GM18907 (cell line): Measurements from ENCODE around the gene KRTAP13-1.

ENCODE experiments used
- ATAC-seq: cut with Tn5 transposase; IDR thresholded peaks from one replicate; pipeline ENCODE4 v1.9.1; 2021; ENCODE audit warnings: mild to moderate bottlenecking, moderate library complexity; ENCODE audit not compliant: unreplicated experiment

Gene KRTAP13-1

GRCh38 chr21:30395731-30396130, at the start of gene KRTAP13-1:
TSS of gene KRTAP13-1 (plus strand) at chr21:30396031. CDS start at chr21:30396087, 56 bp downstream.
- ATAC-seq = no peak

- no peak for ATAC-seq
Measured at GRCh38 chr21:30348506-30348905, 47.3 kb upstream of the KRTAP13-1 start, which contains the start of gene KRTAP23-1. TSS of gene KRTAP23-1 (minus strand) at chr21:30348606. CDS start at chr21:30348606, 0 bp downstream.

DNA sequence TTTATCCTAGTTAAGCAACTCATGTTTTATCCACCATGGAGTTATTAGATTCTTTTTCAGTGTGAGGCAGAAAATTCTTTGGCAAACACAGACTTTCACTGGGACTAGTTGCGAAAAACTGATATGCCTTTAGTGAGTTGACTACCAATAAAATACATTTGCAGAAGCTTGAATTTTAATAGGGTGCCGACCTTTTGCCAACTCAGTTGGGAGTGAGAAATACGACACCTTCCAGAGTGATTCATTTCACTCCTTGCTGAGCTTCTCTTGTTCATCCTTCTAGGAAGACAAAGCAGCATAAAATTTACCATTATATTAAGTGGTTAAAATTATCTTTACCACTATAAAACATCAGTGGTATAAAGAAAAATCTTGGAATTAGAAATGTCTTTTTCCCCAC, 46.3 kb upstream of the KRTAP13-1 start:
- ATAC-seq = no peak

DNA sequence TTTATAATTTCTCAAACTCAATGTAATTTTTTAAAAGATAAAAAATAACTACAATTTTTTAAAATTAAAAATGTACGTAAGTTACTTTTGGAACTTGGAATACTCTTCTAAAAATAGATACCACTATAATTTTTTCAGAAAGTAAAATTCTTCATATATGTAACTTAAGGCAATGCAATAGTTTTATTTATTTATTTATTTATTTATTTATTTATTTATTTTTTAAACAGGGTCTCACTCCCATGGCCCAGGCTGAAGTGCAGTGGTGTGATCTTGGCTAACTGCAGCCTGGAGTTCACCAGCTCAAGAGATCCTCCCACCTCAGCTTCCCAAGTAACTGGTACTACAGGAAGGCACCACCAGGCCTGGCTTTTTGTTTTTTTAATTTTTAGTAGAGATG, 44.3 kb upstream of the KRTAP13-1 start:
- no peak for ATAC-seq

DNA sequence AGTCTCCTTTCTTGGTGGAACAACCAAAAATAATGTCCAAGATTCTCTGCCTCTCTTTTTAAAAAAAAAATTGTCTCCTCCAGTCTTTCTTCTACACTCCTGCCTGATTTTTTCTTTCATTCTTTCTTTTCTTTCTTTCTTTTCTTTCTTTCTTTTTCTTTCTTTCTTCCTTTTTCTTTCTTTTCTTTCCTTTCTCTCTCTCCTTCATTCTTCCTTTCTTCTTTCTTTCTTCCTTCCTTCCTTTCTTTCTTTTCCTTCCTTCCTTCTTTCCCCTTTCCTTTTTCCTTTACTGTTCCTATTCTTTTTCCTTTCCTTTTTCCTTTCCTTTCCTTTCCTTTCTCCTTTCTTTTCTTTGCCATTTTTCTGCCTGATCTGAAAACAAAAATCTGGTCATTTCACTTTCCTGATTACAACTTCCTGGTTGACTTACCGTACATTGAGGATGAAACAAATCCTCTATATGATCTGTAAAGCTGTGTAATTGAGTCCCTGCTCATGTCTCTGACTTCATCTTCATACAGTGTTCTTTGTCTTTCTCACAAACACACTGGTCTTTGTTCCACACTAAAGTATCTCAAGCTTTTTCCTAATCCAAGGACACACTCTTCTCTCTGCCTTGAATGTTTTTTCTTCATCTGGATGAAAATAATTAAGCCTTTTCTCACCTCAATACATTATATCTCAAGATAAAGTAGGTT, 41.4 kb upstream of the KRTAP13-1 start:
- no peak for ATAC-seq

- no peak for ATAC-seq
Measured at GRCh38 chr21:30355906-30356305, 39.9 kb upstream of the KRTAP13-1 start.

- no peak for ATAC-seq
Measured at GRCh38 chr21:30372139-30372770, 23.6 kb upstream of the KRTAP13-1 start, which contains the start of gene KRTAP13-2. TSS of gene KRTAP13-2 (minus strand) at chr21:30372271. CDS start at chr21:30372213, 58 bp downstream.

DNA sequence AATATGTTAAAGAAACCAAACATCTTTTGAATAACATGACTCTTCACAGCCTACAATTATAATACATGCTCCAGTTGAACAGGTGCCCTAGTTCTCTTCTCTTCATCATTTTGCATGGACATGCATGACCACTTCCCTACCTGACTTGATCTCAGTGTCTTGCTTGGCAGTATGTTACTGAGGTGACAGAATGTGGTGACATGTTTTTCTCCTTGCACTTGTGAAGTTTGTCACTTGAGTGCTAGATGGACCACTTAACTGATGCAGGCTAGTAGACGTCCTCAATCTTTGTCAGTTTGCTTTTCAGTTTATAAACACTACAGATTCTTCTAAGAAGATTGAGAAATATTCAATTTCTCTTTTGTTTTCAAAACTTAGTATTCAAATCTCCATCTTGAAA, 13.6 kb upstream of the KRTAP13-1 start:
- no peak for ATAC-seq

DNA sequence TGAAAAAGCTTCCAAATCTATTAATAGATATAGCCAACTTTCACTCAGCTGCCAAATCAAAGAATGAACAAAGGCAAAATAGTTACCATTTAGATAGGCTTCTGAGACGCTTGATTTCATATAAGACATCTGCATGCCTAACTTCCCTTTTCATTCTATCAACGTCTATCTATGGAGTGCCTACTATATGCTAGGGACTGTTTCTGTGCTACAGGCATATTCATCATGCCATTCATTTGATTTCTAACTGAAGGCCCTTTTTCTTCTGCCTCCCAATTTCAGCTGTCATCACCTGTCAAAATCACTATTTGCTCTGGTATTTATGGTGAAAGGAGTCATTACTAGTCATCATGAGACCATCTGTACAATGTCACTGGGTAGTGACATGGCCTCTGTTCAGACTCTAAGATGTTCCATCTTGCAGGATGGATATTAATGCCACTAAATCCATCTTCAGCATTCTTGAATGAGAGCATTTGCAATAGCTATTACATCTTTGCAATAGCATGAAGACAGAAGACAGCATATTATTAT, 4.3 kb upstream of the KRTAP13-1 start:
- no peak for ATAC-seq

DNA sequence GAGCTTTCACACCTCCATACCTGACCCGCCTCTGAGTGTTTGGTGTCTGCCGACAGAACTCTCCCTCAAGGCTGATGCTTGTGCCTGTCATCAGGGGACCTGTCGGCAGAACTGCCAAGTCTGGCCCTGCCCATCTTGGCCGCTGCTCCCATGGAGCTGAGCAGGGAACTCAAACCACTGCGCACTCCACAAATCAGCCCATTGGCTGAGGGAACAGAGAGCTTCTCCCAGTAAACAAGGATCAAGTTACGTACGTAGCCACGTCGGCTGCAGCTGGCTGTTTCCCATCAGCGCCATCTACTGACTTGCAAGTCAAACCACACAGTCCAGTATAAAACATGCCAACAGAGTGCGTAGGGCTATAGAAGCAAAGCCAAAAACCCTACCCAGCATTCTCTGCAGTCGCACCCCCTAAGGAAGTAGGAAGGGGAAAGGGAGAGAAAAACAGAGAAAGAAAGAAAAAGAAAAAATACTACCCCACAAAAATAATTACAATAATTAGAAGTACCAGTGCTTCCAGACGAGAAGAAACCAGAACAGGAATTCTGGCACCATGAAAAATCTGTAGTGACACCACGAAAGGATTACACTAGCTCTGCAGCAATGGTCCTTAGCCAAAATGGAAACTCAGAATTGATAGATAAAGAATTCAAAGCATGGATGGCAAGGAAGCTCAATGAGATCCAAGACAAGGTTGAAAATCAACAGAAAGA, 13.1 kb downstream of the KRTAP13-1 start:
- no peak for ATAC-seq

GRCh38 chr21:30415993-30416392, 20.2 kb downstream of the KRTAP13-1 start:
- no peak for ATAC-seq

- ATAC-seq = no peak
Measured at GRCh38 chr21:30425826-30426225, 30.0 kb downstream of the KRTAP13-1 start, which contains the start of gene KRTAP13-3. TSS of gene KRTAP13-3 (minus strand) at chr21:30425926. CDS start at chr21:30425912, 14 bp downstream.

DNA sequence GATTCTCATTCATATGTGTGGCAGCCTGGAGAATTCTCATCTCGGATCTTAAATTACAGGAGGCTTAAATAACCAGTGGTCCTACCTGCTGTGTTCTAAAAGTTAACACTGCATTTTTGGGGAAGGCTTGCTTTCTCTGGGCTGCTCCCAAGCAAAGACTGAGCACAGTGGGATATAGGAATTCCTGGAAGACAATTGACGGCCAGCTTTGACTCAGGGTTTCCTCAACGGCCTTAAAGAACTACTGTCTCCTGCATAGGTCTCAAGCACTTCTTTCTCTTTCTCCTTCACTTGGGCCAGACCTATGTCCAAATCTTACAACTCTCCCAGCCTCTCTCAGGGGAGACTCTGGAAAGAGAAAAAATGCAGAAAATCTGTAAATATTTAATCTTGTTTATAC, 30.9 kb downstream of the KRTAP13-1 start:
- ATAC-seq = no peak

DNA sequence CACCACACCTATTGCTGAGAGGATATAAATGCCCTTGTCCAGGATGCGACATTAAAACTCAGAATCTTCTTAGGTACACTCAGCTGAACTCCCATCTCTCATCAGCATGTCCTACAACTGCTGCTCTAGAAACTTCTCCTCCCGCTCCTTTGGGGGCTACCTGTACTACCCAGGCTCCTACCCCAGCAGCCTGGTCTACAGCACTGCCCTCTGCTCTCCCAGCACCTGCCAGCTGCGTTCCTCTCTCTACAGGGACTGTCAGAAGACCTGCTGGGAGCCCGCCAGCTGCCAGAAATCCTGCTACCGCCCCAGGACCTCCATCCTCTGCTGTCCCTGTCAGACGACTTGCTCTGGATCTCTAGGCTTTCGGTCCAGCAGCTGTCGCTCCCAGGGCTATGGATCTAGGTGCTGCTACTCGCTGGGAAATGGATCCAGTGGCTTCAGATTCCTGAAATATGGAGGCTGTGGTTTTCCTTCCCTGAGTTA, 34.4 kb downstream of the KRTAP13-1 start, which contains the start of gene KRTAP13-4:
TSS of gene KRTAP13-4 (plus strand) at position 51 of the 486 bp plus-strand sequence. CDS start at position 107, 56 bp downstream.
- ATAC-seq = no peak

- ATAC-seq = no peak
Measured at GRCh38 chr21:30434033-30434631, 38.3 kb downstream of the KRTAP13-1 start.

- no peak for ATAC-seq
Measured at GRCh38 chr21:30437010-30437565, 41.3 kb downstream of the KRTAP13-1 start.

GRCh38 chr21:30439975-30440374, 44.1 kb downstream of the KRTAP13-1 start, which contains the start of gene KRTAP15-1:
TSS of gene KRTAP15-1 (plus strand) at chr21:30440275. CDS start at chr21:30440328, 53 bp downstream.
- no peak for ATAC-seq

- no peak for ATAC-seq
Measured at GRCh38 chr21:30443226-30443625, 47.4 kb downstream of the KRTAP13-1 start.

- ATAC-seq = no peak
Measured at GRCh38 chr21:30444204-30444603, 48.4 kb downstream of the KRTAP13-1 start.
